Activated T-cell treated with anti-CD3 and anti-CD28 coated beads, Interleukin-2, amount 50 U/mL, for 24 hours (primary cell): ENCODE data around the gene OR4K5.

ENCODE experiments used
- DNase-seq: peaks from one replicate; pipeline ENCODE4 v3.0.0-alpha.2; 2020
- H3K27ac Mint-ChIP-seq: 2 replicates; pipeline ENCODE4 v1.8.0; 2020; ENCODE audit warnings: mild to moderate bottlenecking, mixed read lengths
- H3K27me3 Mint-ChIP-seq: 2 replicates; pipeline ENCODE4 v1.8.0; 2020; ENCODE audit warnings: mixed read lengths
- H3K36me3 Mint-ChIP-seq: 2 replicates; pipeline ENCODE4 v1.8.0; 2020; ENCODE audit warnings: low read depth, mixed read lengths
- H3K4me1 Mint-ChIP-seq: 2 replicates; pipeline ENCODE4 v1.8.0; 2020; ENCODE audit warnings: low read depth, mixed read lengths
- H3K4me3 Mint-ChIP-seq: 2 replicates; pipeline ENCODE4 v1.8.0; 2020; ENCODE audit warnings: mild to moderate bottlenecking, moderate library complexity, mixed read lengths
- H3K9me3 Mint-ChIP-seq: 2 replicates; pipeline ENCODE4 v1.8.0; 2020; ENCODE audit warnings: mixed read lengths

OR4K5 gene, protein sequence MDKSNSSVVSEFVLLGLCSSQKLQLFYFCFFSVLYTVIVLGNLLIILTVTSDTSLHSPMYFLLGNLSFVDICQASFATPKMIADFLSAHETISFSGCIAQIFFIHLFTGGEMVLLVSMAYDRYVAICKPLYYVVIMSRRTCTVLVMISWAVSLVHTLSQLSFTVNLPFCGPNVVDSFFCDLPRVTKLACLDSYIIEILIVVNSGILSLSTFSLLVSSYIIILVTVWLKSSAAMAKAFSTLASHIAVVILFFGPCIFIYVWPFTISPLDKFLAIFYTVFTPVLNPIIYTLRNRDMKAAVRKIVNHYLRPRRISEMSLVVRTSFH

DNA sequence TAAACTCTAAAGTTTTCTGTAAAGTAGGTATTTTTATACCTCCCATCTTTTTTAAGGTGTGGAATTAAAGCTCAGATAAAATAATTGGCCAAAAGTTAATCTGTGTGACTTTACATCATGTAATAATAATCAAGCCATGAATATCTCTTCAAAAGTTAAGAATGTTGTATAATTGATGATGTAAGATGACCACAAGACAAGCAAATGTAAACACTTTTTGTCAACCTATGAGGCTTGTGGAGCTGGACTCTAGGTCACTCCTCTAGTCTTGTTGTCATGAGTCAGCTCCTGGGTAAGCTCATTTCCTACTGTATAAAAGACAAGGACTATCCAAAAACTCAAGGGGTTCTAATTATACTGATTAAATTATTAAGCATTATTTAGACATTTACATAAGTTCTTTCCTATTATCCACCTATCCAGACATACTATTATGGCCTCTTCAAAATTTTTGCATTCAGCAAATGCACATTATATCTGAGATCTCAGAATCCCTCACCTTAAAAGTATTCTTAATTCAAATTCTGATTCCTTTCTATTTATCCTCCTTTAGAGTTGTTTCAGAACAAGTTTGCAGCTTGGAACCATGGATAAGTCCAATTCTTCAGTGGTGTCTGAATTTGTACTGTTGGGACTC, at the start of gene OR4K5:
Gene OR4K5 (plus strand): TSS at position 587 of the 637 bp plus-strand sequence. CDS start 0 bp downstream, at position 587.
- Mint-ChIP-seq H3K36me3 (no peaks in the 10 kb centered on the region), H3K4me1 (no peaks in the 10 kb centered on the region), H3K4me3 (no peak within 1 kb of the TSS), H3K9me3 (peaks cover 2% of the 10 kb centered on the region), H3K27ac (no peak within 1 kb of the TSS), H3K27me3 (no peaks in the 10 kb centered on the region)
- no peak for DNase-seq

DNA sequence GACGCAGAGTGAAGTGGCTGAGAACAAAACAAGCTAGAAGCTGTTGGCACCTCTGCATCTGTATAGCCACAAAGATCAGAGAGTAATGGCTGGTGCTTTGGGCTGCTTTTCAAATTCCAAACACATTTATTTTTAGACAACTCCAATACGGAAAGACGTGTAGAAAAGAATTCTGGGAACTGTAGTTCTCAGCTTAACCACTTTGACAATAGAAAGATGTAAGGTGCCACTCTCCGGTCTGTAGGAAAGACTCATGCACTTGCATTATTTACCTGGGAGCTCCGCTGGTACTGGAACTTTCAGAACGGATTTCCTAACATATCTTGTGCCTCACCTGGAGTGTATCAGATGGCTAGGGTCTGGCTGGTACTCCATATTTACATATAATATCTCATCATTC, 47.2 kb upstream of the OR4K5 start:
- Mint-ChIP-seq H3K36me3 (no peaks in the 10 kb centered on the region), H3K9me3 (no peaks in the 10 kb centered on the region), H3K27me3 (no peaks in the 10 kb centered on the region), H3K27ac (no peak overlapping the region), H3K4me3 (no peak overlapping the region), H3K4me1 (no peaks in the 10 kb centered on the region)
- DNase-seq = no peak

DNA sequence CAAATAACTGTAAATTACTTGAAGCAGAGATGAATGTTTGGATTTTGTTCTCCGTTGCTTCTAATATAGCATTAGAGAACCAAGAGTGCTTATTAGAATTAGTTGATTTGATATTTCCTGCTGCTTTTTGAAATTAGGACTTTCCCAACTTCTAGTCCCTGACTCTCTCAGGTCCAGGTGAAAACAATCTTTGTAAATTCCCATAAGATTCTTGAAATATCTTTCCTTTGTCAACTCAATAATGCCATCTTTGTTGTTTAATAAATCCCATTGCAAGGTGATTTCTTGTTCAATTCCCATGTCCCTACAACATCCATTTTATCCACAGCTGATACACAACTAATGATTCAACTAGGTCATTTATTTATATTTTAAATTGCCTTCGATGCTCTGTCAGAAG, 45.6 kb upstream of the OR4K5 start, which contains the start of gene OR4K2:
Gene OR4K2 (plus strand): TSS at position 301 of the 400 bp plus-strand sequence. CDS start 1,126 bp downstream, outside the sequence.
- Mint-ChIP-seq H3K4me1 (no peaks in the 10 kb centered on the region), H3K27me3 (no peaks in the 10 kb centered on the region), H3K4me3 (no peak within 1 kb of the TSS), H3K36me3 (no peaks in the 10 kb centered on the region), H3K9me3 (no peaks in the 10 kb centered on the region), H3K27ac (no peak within 1 kb of the TSS)
- DNase-seq = no peak

DNA sequence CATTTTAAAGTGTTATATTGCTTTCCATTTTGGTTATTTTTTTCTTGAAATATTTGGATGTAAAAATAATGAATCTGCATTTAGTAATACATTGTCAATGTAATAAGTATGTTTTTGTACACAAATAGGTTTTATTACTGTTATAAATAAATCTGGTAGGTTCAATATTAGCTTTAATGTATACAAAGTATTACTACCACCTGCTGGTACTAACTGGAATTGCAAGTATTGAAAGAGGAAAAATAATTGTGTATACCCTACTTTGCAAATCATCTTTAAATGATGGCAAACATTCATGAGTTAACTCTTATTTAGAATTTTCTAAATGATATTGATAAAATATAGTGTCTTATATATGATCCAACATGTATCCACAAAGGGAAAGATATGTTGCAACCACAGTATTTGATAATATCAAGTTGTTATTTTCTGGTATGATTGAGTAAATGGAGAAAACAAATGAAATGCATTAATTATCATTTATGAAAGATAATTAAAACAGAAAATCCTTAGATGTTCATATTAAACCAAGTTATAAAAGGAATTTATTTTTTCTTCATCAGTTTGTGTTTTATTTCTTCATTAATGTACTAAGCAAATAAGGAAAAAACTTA, 42.3 kb upstream of the OR4K5 start:
- no peaks in the 10 kb centered on the region for H3K9me3 Mint-ChIP-seq
- no peak for DNase-seq
- no peaks in the 10 kb centered on the region for H3K36me3 Mint-ChIP-seq
- no peak overlapping the region for H3K27ac Mint-ChIP-seq
- no peak overlapping the region for H3K4me3 Mint-ChIP-seq
- H3K27me3 Mint-ChIP-seq = no peaks in the 10 kb centered on the region
- H3K4me1 Mint-ChIP-seq = no peaks in the 10 kb centered on the region

DNA sequence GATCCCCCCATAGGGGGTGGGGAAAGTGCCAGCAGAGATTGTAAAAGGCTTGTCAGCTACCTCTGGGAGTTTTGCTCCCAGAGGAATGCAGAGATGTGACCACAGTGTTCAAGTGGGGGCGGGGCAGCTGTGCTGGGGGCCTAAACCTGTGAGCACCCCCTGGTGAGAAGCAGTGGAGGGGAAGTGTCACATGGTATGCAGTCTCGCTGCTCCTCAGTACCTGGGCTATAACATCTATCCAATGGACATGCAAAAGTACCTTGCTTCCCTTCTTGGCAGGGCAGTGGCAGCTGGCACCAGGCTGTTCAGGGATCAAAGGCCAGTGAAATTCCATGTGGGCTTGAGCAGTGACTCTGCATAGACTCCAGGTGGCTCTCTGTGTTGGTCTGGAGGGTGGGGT, 25.1 kb upstream of the OR4K5 start:
- Mint-ChIP-seq H3K27ac (no peak overlapping the region), H3K27me3 (peaks cover 3% of the 10 kb centered on the region), H3K4me1 (no peaks in the 10 kb centered on the region), H3K9me3 (peaks cover 38% of the 10 kb centered on the region), H3K4me3 (no peak overlapping the region), H3K36me3 (no peaks in the 10 kb centered on the region)
- DNase-seq = no peak

DNA sequence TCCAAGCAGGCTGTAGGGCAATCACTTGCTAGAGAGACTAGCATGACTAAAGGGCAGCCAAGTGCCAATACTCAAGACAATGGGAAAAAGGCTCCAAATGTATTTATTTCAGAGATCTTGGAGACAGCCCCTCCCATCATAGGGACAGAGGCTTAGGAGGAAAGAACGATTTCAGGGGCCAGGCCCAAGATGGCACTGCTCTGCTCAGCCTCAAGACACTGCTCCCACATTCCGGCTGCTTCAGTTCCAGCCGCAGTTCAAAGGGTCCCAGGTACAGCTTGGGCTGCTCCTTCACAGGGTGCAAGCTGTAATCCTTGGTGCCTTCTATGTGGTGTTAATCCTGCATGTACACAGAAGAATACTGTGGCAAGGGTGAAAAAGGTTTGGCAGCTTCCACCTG, 19.4 kb upstream of the OR4K5 start:
- Mint-ChIP-seq H3K9me3 (peaks cover 22% of the 10 kb centered on the region), H3K27ac (no peak overlapping the region), H3K36me3 (no peaks in the 10 kb centered on the region), H3K4me1 (no peaks in the 10 kb centered on the region), H3K27me3 (peaks cover 3% of the 10 kb centered on the region), H3K4me3 (no peak overlapping the region)
- no peak for DNase-seq

DNA sequence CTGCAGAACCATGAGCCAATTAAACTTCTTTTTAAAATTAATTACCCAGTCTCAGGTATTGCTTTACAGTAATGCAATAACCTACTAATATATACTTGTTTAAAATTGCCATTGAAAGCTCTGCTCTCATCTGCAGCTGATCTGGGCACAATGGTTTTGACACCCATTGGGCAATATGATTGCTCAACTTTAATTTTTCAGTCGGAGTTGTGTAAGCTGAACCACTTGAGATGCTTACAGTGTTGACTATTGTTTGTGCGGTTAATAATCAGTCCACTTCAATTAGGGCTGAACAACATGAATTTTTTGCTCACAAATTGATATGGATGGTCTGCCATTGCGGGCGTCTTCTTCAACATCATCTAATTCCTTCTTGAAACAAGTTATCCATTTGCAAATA, 18.0 kb upstream of the OR4K5 start:
- DNase-seq = no peak
- peaks cover 3% of the 10 kb centered on the region for H3K27me3 Mint-ChIP-seq
- no peaks in the 10 kb centered on the region for H3K36me3 Mint-ChIP-seq
- H3K4me1 Mint-ChIP-seq = no peaks in the 10 kb centered on the region
- H3K9me3 Mint-ChIP-seq = peaks cover 12% of the 10 kb centered on the region
- no peak overlapping the region for H3K4me3 Mint-ChIP-seq
- H3K27ac Mint-ChIP-seq = no peak overlapping the region

DNA sequence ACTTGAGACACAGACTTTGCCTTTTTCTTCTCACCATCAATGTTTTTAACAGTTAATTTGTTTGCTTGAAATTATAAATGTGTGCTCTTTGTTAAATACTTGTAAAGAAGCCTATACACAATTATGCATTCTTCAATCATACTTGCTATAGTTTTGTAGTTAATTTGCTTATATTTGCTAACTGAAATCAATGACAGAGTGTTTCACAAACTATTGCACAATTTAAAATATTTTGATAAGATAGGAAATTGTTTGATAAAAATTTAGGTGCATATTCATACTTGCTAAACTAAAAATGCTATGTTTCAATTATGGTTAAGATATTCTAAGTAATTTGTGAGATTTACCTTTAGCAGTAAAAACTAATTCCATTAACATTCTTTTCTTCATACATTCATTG, 13.7 kb upstream of the OR4K5 start:
- H3K27me3 Mint-ChIP-seq = peaks cover 3% of the 10 kb centered on the region
- no peak for DNase-seq

DNA sequence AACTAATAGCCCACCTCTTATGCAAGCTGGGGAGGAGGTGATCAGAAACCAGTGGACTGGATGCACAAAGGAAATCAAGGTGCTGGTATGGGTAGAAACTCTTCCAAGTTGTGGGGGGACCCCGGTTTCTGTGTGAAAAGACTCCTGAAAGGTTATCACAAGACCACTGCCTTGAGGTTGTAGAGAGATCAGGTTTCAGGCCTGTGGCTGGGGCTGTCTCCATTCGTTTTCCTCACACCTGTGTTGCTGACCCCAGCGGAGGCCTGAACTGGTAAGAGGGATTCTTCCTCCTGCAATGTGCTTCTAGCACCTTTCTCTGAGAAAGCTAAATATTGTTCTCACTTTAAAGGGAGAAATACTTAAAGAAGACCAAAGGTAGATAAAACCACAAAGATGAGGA, 9.3 kb upstream of the OR4K5 start:
- no peak for DNase-seq
- H3K27ac Mint-ChIP-seq = no peak overlapping the region
- H3K4me3 Mint-ChIP-seq = no peak overlapping the region
- H3K9me3 Mint-ChIP-seq = no peaks in the 10 kb centered on the region
- no peaks in the 10 kb centered on the region for H3K27me3 Mint-ChIP-seq
- no peaks in the 10 kb centered on the region for H3K4me1 Mint-ChIP-seq
- H3K36me3 Mint-ChIP-seq = no peaks in the 10 kb centered on the region

More for the DNA sequence above, 13.7 kb upstream of the OR4K5 start:
- H3K36me3 Mint-ChIP-seq = no peaks in the 10 kb centered on the region
- no peak overlapping the region for H3K4me3 Mint-ChIP-seq
- no peaks in the 10 kb centered on the region for H3K4me1 Mint-ChIP-seq
- H3K9me3 Mint-ChIP-seq = peaks cover 4% of the 10 kb centered on the region
- no peak overlapping the region for H3K27ac Mint-ChIP-seq

DNA sequence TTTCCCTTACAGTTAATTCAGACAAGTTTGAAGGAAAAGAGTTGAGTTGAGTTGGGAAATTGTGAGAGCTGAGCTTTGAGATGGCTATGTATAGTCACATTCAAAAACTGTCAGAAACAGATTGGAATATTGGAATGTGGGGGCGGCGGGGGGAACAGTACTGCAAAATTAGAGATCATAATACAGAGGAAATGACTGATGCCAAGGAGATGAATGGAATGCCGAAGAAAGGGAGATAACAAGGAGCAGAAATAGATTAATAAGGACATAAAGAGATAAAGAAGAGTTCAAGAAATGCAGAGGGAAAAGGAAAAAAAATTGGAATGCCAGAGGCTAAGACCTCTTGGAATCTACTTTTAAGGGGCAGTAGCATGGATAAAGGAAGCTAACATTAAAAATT, 3.2 kb upstream of the OR4K5 start:
- Mint-ChIP-seq H3K9me3 (no peaks in the 10 kb centered on the region), H3K27me3 (no peaks in the 10 kb centered on the region), H3K27ac (no peak overlapping the region), H3K4me1 (no peaks in the 10 kb centered on the region), H3K36me3 (no peaks in the 10 kb centered on the region), H3K4me3 (no peak overlapping the region)
- no peak for DNase-seq

DNA sequence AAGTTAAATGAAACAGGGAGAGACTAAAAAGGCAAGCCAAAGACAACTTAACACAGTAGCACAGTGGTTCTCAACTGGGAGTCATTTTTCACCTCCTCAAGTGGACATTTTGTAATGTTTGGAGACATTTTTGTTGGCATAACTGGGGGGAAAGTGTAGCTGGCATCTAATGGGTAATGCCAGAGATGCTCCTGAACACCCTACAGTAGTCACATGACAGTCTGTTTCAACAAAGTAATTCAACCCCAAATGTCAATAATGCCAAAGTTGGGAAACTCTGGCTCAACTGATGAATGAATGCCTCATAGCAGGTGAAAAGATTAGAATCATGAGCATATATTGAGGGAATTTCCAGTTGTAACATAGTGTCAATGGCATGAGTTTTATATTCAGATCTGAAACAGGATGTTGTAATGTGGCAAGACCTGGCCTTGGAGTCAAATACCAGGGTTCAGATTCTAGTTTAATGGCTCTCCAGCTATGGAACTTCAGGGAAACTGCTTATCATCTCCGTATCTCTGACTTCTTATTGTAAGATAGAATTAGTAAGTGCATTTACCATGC, 2.4 kb upstream of the OR4K5 start:
- no peaks in the 10 kb centered on the region for H3K36me3 Mint-ChIP-seq

DNA sequence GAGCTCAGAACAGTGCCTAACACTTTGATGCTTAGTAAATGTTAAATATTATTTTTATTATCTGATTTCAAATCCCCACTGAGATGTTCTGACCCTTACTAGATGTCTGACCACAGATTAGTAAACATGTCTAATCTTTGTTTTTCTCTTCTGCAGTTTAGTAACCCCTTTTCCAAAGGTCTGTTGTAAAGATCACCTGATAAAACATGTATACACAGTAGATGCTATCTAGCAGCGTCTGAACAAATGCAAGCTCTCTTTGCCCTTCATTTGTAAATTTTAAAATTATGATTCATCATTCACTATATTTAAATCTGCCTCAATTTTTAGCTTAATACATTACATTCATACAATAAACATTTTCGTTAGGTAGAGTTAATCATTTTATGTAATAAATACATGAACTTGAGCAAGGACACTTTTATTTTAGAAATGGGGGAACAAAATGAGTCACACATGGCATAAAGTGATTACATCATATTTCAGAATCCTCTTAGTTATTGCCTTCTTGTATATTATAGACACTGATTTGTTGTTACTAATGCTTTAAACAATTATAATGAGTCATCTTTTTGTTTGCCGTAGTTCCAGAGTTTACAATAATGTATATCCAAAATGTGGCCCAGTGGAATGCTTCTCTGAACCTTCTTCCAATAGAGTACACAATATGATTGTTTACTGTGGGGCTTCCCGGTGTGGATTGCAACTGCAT, 1.7 kb upstream of the OR4K5 start:
- no peak for DNase-seq
- Mint-ChIP-seq H3K27me3 (no peaks in the 10 kb centered on the region), H3K9me3 (no peaks in the 10 kb centered on the region), H3K36me3 (no peaks in the 10 kb centered on the region), H3K4me1 (no peaks in the 10 kb centered on the region), H3K27ac (no peak overlapping the region), H3K4me3 (no peak overlapping the region)

More for the DNA sequence above, 2.4 kb upstream of the OR4K5 start:
- Mint-ChIP-seq H3K4me1 (no peaks in the 10 kb centered on the region), H3K4me3 (no peak overlapping the region), H3K27me3 (no peaks in the 10 kb centered on the region), H3K27ac (no peak overlapping the region), H3K9me3 (no peaks in the 10 kb centered on the region)
- no peak for DNase-seq

DNA sequence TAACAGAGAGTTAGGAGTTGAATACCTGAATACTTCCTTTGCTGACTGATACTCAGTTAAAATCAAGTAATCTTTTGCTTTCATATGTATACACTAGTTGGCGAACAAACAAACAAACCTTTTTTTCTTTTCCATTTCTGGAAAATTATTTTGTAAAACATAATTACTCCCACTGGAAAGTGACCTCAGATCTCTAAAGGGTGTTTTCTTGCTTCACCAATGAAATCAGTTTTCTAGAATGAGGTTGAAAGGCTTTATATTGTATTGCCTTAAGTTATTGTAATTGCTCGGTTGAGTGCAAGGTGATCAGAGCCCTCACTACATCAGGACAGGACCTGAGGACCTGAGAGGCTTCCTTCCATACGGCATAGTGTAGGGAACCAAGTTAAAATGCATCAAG, 10.2 kb downstream of the OR4K5 start, which contains the start of gene OR4K1:
Gene OR4K1 (plus strand): TSS at position 301 of the 400 bp plus-strand sequence. CDS start 4,750 bp downstream, outside the sequence.
- Mint-ChIP-seq H3K36me3 (no peaks in the 10 kb centered on the region), H3K27me3 (no peaks in the 10 kb centered on the region), H3K4me3 (no peak within 1 kb of the TSS), H3K27ac (no peak within 1 kb of the TSS), H3K9me3 (no peaks in the 10 kb centered on the region), H3K4me1 (no peaks in the 10 kb centered on the region)
- no peak for DNase-seq

DNA sequence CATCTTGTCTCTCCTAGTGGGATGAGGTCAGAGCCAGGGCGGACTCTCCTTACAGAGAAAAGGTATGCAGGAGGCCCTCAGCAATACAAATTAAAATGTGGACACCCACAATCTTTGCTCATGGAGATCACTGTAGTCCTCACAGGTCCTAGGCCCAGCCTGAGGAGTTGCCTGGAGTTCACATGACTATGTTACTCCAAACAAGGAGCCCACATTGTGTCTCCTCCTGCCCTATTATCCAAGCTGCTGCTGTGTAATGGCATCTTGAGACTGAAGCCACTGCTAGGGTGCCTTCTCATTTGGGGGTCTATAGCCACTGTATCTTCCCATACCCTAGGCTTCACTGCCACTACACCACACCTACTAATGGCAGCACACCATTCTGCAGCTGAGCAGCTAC, 21.3 kb downstream of the OR4K5 start:
- H3K9me3 Mint-ChIP-seq = no peaks in the 10 kb centered on the region
- H3K4me3 Mint-ChIP-seq = no peak overlapping the region
- H3K27ac Mint-ChIP-seq = no peak overlapping the region
- no peaks in the 10 kb centered on the region for H3K4me1 Mint-ChIP-seq
- H3K27me3 Mint-ChIP-seq = no peaks in the 10 kb centered on the region
- DNase-seq = no peak
- no peaks in the 10 kb centered on the region for H3K36me3 Mint-ChIP-seq
